Bronchial epithelial cell (primary cell): ENCODE data around the gene SARS1. TPM values are rescaled to one million over a fixed set of nuclear protein-coding genes. Genes with fewer than 3 reads are reported as not detected.

ENCODE experiments used
- DNase-seq: peaks from one replicate; pipeline ENCODE4 v3.0.0-alpha.2; 2010; ENCODE audit warnings: low read depth
- FAIRE-seq: peaks from 2 replicates; lab custom pipeline; 2011; peaks lifted over from hg19 to GRCh38; lab: Jason Lieb, UNC
- H3K27me3 ChIP-seq: 2 replicates; pipeline ENCODE4 v1.5.1; 2011; ENCODE audit warnings: low read length; ENCODE audit not compliant: control insufficient read depth, insufficient read depth
- H3K36me3 ChIP-seq: 2 replicates; pipeline ENCODE4 v1.5.1; 2011; ENCODE audit warnings: low read length; ENCODE audit not compliant: control insufficient read depth, insufficient read depth
- H3K4me3 ChIP-seq: 2 replicates; pipeline ENCODE4 v1.5.1; 2011; ENCODE audit warnings: mild to moderate bottlenecking, low read depth, low read length, control low read depth
- total RNA-seq: library from RNA; depleted of rRNA; stranded (reverse); fragments of >200 nt; gene quantifications from 2 replicates; pipeline ENCODE4 v1.2.1, GENCODE V29; 2014
- TF ChIP-seq, protein P1 (sequence below): IDR thresholded peaks from 2 replicates; pipeline ENCODE4 v1.5.1; 2011; ENCODE audit warnings: mild to moderate bottlenecking, moderate library complexity, low read length, control low read depth, inconsistent platforms; ENCODE audit not compliant: insufficient read depth, severe bottlenecking

Gene SARS1
- total RNA-seq, 1 donor from 2014 or later, result 572 TPM

DNA sequence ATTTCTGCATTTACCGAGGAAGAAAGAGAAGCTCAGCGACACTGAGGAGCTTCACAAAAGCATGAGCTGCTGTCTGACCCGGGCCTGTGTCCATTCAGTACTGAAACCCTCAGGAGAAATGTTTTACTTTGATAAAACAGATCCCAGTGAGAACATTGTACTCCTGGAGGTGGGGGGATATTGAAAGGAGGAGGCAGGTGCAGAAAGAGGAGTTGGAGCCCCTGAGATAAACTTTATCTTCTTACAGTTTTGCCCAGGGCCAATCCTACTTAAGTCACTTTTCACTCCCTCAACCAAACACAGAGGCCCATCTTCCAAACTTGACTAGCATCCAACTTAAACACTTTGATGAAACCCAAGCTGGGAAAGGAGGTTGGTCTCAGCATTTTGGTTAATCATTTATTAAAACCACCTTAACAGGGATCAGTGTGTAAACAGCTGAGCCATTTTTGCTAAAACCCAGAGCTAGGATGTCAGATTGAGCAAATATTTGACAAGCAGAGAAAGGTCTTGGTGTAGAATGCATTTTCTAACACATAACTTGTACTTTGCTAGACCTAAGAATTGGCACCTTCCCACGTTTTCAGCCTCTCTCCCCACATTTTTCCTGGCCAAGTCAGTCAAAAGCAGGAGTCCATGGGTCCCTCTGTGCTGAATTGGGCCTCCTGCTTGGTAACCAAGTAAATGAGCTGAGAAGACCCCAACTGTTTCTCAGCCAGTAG is 32.5 kb upstream of the SARS1 start:
- Histone ChIP-seq H3K27me3 (no peaks in the 10 kb centered on the region), H3K36me3 (no peaks in the 10 kb centered on the region), H3K4me3 (no peak overlapping the region)
- DNase-seq (no peak), FAIRE-seq (no peak)
- TF ChIP-seq, protein P1, sequence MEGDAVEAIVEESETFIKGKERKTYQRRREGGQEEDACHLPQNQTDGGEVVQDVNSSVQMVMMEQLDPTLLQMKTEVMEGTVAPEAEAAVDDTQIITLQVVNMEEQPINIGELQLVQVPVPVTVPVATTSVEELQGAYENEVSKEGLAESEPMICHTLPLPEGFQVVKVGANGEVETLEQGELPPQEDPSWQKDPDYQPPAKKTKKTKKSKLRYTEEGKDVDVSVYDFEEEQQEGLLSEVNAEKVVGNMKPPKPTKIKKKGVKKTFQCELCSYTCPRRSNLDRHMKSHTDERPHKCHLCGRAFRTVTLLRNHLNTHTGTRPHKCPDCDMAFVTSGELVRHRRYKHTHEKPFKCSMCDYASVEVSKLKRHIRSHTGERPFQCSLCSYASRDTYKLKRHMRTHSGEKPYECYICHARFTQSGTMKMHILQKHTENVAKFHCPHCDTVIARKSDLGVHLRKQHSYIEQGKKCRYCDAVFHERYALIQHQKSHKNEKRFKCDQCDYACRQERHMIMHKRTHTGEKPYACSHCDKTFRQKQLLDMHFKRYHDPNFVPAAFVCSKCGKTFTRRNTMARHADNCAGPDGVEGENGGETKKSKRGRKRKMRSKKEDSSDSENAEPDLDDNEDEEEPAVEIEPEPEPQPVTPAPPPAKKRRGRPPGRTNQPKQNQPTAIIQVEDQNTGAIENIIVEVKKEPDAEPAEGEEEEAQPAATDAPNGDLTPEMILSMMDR, result no peak

DNA sequence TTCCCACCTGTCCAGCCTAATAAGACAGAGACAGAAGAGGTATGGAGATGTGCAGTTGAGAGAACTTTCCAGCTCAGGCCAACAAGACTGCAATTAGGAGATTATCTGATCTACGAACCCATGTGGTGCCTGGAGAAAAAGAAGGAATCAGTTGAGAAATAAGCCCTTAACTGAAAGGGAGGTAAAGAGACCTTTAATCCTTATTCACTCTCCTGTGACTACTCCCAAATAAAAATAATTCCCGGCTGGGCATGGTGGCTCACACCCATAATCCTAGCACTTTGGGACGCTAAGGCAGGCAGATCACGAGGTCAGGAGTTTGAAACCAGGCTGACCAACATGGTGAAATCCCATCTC is 31.9 kb upstream of the SARS1 start:
- FAIRE-seq, result no peak
- Histone ChIP-seq H3K4me3 (no peak overlapping the region), H3K36me3 (no peaks in the 10 kb centered on the region), H3K27me3 (no peaks in the 10 kb centered on the region)
- no peak for DNase-seq
- TF ChIP-seq, protein P1, result no peak

DNA sequence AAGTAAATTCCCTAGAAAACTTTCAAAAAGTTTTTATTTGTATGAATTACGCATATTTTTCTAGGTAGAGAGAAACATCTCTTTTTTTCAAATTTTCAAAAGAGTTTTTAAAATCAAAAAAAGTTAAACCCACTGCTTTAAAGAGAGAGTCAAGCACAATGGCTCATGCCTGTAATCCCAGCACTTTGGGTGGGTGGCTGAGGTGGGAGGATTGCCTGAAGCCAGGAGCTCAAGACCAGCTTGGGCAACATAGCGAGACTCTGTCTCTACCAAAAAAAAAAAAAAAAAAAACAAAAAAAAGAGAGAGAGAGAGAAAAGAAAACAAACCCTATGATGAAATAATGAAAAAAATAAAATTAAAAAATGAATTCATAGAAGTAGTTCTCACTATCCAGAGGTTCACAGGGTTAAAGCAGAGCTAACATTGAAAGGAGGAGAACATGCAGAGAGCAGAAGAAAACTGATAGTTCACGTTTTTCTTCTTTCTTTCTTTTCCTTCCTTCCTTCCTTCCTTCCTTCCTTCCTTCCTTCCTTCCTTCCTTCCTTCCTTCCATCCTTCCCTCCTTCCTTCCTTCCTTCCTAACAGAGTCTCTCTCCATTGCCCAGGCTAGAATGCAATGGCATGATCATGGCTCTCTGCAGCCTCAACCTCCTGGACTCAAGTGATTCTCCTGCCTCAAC is 30.5 kb upstream of the SARS1 start:
- FAIRE-seq (no peak), DNase-seq (no peak)
- Histone ChIP-seq H3K36me3 (no peaks in the 10 kb centered on the region), H3K27me3 (no peaks in the 10 kb centered on the region), H3K4me3 (no peak overlapping the region)
- TF ChIP-seq, protein P1, result no peak

DNA sequence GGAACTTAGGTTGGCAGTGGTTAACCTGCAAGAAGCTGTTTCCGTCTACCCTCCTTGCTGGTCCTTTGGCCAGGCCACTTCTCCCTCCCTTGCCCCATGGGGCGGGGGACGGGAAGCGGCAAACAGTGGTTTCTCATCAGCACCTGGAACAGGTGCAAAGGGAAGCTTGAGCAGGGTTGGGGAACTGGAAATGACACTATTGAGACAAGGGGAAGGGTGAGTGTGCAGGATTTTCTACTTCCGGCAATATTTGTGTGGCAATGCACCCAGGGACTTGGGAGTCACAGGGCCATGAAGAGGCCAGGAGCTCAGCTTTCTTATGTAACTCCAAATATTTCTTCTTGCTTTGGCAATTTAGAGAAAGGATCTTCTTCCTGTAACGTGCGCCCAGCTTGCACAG is 29.0 kb upstream of the SARS1 start:
- no peaks in the 10 kb centered on the region for H3K27me3 ChIP-seq
- H3K36me3 ChIP-seq, result no peaks in the 10 kb centered on the region
- FAIRE-seq (no peak), DNase-seq (peak; percentile 12)
- TF ChIP-seq, protein P1, result no peak
- no peak overlapping the region for H3K4me3 ChIP-seq

DNA sequence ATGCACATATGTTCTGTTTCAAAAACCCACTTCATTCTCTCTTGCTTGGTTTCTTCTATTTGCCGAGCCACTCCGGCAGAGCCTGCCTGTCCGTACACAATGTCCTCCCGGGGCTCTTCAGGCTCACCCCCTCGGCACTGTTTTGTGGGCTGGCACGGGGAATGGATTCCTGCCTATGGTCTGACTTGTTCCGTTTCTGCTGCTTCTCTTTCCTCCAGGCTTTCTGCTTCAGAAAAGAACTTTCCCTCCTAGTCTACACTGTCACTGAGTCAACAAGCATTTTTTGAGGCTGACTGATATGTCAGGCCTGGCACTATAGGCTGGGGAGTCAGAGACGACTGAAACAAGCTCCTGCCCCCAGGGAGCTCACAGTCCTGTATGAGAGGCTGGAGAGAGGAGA is 28.4 kb upstream of the SARS1 start:
- FAIRE-seq, result no peak
- TF ChIP-seq, protein P1, result no peak

More for the DNA sequence above, 28.4 kb upstream of the SARS1 start:
- no peaks in the 10 kb centered on the region for H3K27me3 ChIP-seq
- peak; percentile 69 for DNase-seq
- no peaks in the 10 kb centered on the region for H3K36me3 ChIP-seq
- H3K4me3 ChIP-seq, result no peak overlapping the region
